Stimulated activated CD8-positive, alpha-beta memory T cell treated with anti-CD3 and anti-CD28 coated beads, Interleukin-15, amount 100 ng/mL, for 24 hours (primary cell): ENCODE results near the gene SLC9A1.

Experiments used
- DNase-seq: peaks from one replicate; pipeline ENCODE4 v3.0.0-alpha.2; 2020; ENCODE audit warnings: low read depth

Gene SLC9A1

GRCh38 chr1:27070390-27071048, 84.4 kb downstream of the SLC9A1 start:
- DNase-seq = no peak

DNA sequence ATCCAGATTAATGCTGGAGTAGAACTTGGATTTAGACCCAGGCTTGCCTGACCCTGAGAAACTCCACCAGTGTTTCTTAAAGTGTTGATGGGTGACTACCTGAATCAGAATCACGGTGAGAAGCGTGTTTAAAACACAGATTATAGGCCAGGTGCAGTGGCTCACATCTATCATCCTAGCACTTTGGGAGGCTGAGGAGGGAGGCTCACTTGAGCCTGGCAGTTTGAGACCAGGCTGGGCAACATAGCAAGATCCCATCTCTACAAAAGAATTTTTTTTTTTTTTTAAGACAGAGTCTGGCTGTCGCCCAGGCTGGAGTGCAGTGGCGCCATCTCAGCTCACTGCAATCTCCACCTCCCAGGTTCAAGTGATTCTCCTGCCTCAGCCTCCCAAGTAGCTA, 86.0 kb downstream of the SLC9A1 start:
- DNase-seq = no peak

DNA sequence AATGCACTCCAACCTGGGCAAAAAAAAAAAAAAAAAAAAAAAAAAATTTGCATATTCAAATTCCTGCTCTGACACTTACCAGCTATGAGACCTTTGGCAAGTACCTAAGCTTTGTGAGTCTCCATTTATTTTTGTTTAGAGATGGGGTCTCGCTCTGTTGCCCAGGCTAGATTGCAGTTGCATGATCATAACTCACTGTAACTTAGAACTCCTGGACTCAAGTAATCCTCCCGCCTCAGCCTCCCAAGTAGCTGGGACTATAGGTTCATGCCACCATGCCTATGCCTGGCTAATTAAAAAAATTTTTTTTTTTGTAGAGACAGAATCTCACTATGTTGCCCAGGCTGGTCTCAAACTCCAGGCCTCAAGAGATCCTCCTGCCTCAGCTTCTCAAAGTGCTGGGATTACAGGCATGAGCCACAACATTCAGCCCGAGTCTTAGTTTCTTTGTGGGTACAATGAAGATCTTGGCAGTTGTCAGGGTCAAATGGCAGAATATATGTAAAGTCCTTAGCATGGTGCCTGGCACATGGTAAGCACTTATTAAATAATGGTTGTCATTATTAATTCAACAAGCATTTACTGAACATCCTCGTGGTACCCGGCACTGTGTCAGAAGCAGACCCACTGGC, 88.8 kb downstream of the SLC9A1 start:
- no peak for DNase-seq

DNA sequence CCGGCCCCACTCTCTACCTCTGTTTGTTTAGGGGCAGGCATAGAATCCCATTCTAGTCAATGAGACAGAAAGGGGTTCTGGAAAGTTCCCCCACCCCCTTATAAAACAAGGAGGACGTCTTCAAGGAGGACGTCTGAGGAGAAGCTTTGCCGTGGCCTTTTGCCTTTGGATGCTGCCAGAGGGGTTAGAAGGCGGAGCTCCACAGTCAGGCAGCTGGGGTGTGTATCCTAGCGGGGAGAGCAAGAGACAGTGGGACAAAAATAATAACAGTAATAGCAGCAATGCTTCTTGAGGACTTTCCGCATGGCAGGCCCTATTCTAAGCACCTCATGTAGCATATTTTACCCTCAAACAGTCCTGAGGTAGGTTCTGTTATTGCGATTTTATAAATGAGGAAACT, 94.0 kb downstream of the SLC9A1 start:
- DNase-seq = no peak

DNA sequence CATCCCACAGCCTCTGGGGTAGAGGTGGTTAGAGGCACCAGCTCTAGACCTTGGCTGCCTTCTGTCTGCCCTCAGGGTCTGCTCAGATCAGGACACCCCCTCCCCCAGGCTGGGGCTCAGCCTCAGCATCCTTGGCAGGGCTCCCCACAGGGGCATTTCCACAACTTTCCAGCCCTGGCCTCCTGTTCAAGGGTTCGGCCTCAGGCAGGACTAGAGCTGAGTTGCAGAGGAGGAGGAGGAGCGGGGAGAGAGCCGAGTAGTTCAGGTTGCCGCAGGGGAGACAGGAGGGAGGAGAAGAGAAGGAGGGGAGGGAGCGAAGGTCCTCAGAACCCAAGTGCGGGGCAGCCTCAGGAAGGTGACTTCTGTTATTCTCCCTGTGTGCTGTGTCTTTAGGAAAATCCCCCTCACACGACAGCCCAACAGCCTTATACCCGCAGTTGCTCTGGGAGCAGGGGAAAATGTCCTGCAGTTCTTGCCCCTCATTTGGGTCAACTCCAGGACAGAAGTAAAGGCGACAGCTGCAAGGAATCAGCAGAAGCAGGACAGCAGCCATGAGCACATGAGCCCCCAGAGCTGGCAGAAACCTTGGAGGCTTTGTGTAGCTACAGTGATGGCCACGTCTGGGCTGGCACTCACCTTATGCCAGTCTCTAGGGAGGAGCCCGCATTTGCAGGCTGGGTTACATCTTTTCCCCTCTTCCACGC, 95.8 kb downstream of the SLC9A1 start:
- no peak for DNase-seq

GRCh38 chr1:27057801-27058625, 96.9 kb downstream of the SLC9A1 start:
- DNase-seq = no peak

GRCh38 chr1:27057389-27057788, 97.5 kb downstream of the SLC9A1 start:
- no peak for DNase-seq

DNA sequence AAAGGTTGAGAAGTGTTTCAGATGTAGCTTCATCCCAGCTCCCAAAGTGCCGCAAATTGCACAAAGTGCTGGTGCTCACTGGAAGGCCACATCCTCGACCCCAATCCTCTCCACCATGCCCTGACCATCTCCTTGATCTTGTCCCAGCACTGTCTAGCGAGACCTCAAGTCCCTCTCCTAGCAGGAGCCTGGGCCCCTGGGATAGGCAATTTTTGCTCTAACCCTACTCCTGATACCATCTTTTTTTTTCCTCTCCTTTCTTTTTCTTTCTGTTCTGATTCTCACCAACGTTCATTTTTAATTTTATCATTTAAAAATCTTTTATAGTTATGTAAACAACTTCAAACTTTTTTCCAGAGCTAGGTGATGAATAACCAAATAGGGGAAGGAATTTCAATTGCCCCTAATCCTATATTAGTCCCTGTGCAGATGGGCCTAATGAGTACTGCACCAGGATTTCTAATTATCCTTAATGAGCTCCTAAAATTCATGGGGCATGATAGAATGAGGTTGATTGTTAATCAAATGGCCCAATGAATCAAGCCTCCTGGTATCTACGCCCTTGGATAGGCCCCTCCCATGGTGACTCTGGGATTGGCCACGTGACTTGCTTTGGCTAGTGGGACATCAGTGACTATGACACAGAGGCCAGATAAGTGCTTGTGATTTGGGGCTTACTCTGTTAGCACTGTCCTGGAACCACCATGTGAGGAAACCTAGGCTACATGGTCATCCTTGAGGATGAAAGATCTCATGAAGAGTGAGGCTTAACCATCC, 100.8 kb downstream of the SLC9A1 start:
- DNase-seq = no peak

DNA sequence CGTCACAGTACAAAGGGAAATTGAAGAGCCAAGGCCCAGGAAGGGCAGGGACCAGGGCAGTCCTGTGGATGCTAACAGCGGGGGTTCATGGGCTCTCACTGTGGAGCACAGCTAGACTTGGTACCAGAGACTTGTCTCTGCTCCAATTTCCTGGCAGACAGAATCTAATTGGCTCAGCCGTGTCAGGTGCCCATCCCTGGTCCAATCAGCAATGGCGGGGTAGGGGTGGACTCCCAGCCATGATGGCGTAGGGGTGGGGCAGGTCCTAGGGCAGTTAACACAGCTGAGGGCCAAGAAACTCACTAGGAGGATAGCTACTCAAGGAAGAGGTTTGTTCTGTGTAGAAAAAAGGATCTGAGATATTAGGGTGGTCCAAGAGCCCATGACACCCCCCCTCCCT, 102.4 kb downstream of the SLC9A1 start:
- DNase-seq = no peak

DNA sequence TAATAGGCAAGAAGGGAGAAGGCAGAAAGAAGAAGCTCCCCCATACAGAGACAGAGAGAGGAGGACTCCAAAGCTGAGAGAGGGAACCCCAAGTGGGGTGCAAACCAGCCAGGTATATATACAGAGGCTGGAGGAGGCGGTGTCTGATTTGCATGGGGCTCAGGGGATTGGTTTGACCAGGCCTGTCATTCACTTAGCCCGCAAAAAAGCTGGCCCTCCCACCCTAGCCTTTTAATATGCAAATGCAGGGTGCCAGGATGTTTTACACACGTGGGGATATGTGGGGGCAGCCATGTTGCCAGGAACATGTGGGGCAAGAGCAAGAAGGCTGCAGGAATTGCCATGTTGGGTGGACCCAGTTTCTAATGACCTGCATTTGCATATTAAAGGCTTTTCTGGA, 105.3 kb downstream of the SLC9A1 start:
- DNase-seq = no peak

DNA sequence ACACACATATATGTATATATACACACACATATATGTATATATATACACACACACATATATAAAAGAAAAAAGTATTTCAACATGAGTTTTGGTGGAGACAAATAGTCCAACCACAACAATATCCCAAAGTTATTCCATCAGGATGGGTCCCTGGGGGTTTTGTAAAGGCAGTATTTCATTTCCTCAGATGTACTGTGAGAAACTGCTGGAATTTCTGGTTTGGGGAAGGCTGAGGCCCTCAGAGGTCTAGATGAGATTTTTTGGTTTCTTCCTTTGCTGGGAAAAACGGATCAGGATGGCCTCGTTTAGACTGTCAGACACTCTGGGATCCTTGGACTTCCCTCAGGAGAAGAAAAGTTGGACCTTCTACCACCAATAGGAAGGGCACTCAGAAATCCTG, 105.8 kb downstream of the SLC9A1 start:
- DNase-seq = no peak
